SK-N-MC (cell line): ENCODE measurements around the gene ERICH2.

Experiments used
- EZH2 ChIP-seq: fragments of 200-600 bp; sonication (generic); IDR thresholded peaks from one replicate; pipeline ENCODE4 v1.6.1; 2017; ENCODE audit warnings: antibody characterized with exemption
- POLR2AphosphoS5 ChIP-seq: IDR thresholded peaks from 2 replicates; pipeline ENCODE4 v1.6.1; 2012; ENCODE audit warnings: mild to moderate bottlenecking, low read depth, low read length, borderline replicate concordance

DNA sequence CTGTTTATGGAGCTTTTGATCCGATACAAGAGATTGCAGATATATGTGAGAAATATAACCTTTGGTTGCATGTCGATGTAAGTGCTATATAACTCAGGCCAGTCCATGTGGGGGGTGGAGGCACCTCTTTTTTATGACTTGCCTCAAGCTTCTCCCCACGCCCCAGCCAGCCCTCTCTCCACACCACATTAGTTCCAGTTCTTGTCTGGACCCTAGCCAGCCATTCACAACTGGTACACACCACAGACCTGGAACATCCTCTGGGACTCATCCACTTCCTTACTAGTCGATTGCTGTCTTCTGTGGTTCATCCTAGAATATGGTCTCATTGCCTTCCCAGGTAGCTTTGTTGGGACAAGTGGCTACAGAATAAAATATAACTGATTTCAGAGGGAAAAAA is 77.5 kb downstream of the ERICH2 start:
- TF ChIP-seq EZH2 (no peak), POLR2AphosphoS5 (no peak)
